SU-DHL-6 (cell line): Measurements from ENCODE around the gene ARID5B.

Source experiments
- EZH2phosphoT487 ChIP-seq: fragments of 200-600 bp; sonication (generic), shearing (Covaris generic); conservative IDR thresholded peaks from 2 replicates; pipeline ENCODE4 v1.6.1; 2018; ENCODE audit warnings: mild to moderate bottlenecking, antibody characterized with exemption, low read length, moderate library complexity, mixed read lengths
- TF ChIP-seq, protein P1 (sequence below): fragments of 200-600 bp; sonication (generic); IDR thresholded peaks from one replicate; pipeline ENCODE4 v1.5.1; 2017; ENCODE audit warnings: antibody characterized with exemption, mild to moderate bottlenecking, low read length, moderate library complexity; ENCODE audit not compliant: insufficient read depth, poor library complexity, severe bottlenecking

GRCh38 chr10:62099299-62099698 is 197.8 kb downstream of the ARID5B start:
- TF ChIP-seq, protein P1, sequence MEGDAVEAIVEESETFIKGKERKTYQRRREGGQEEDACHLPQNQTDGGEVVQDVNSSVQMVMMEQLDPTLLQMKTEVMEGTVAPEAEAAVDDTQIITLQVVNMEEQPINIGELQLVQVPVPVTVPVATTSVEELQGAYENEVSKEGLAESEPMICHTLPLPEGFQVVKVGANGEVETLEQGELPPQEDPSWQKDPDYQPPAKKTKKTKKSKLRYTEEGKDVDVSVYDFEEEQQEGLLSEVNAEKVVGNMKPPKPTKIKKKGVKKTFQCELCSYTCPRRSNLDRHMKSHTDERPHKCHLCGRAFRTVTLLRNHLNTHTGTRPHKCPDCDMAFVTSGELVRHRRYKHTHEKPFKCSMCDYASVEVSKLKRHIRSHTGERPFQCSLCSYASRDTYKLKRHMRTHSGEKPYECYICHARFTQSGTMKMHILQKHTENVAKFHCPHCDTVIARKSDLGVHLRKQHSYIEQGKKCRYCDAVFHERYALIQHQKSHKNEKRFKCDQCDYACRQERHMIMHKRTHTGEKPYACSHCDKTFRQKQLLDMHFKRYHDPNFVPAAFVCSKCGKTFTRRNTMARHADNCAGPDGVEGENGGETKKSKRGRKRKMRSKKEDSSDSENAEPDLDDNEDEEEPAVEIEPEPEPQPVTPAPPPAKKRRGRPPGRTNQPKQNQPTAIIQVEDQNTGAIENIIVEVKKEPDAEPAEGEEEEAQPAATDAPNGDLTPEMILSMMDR, result no peak
- TF ChIP-seq EZH2phosphoT487, result no peak
